ENCODE data around the gene SCN7A.

DNA sequence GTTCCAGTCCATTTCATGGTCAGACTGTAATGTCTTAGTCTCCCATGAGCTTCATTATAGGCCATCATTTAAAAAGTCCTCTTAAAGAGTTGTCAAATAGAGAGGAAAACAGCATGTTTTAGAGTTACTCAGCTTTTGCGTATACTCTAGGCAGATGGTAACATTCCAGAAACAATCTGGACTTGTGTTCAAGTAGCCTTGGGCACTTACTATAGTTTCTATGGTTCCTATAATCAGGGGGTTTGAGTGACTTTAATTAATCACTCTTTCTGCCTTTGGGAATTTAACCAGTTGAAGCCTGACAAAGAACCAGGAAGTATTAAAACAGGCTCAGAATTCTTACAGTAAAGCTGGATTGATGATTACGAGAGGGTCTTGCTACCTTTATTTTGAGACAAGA, 42.1 kb upstream of the SCN7A start:
- TF ChIP-seq, protein P1, sequence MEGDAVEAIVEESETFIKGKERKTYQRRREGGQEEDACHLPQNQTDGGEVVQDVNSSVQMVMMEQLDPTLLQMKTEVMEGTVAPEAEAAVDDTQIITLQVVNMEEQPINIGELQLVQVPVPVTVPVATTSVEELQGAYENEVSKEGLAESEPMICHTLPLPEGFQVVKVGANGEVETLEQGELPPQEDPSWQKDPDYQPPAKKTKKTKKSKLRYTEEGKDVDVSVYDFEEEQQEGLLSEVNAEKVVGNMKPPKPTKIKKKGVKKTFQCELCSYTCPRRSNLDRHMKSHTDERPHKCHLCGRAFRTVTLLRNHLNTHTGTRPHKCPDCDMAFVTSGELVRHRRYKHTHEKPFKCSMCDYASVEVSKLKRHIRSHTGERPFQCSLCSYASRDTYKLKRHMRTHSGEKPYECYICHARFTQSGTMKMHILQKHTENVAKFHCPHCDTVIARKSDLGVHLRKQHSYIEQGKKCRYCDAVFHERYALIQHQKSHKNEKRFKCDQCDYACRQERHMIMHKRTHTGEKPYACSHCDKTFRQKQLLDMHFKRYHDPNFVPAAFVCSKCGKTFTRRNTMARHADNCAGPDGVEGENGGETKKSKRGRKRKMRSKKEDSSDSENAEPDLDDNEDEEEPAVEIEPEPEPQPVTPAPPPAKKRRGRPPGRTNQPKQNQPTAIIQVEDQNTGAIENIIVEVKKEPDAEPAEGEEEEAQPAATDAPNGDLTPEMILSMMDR (IDR thresholded peaks at IDR 0.05): no peak
- TF ChIP-seq POLR2A (IDR thresholded peaks at IDR 0.05): no peak

Measured in esophagus squamous epithelium (tissue), 4 donors.